K562 (cell line): ENCODE results near the gene LAMB4.

Experiments used
- ATF3 ChIP-seq, 2 experiments: fragments of 450-650 bp in 1 of 2; sonication (generic) in 1 of 2; formaldehyde crosslinking in 1 of 2; IDR thresholded peaks in 1 of 2; conservative IDR thresholded peaks in 1 of 2; 2 replicates each; pipeline versions ENCODE4 v1.6.1 to v1.8.1; 2016 to 2023; ENCODE audit warnings: mild to moderate bottlenecking in 2 of 2, moderate library complexity in 2 of 2, inconsistent platforms in 1 of 2, missing genetic modification reagents in 1 of 2
- CHD2 ChIP-seq: IDR thresholded peaks from 2 replicates; pipeline ENCODE4 v1.6.1; 2011; ENCODE audit warnings: low read depth, low read length
- ETV6 ChIP-seq, 3 experiments: fragments of 150-350 bp in 1 of 3; sonication (generic) in 1 of 3; formaldehyde crosslinking in 1 of 3; IDR thresholded peaks; 2 replicates each; pipeline versions ENCODE4 v1.6.1 to v1.8.0; 2014 to 2022; ENCODE audit warnings: borderline replicate concordance in 2 of 3, low read depth in 2 of 3, antibody characterized with exemption in 1 of 3, low read length in 1 of 3, mild to moderate bottlenecking in 1 of 3, missing genetic modification reagents in 1 of 3
- FOXJ3 ChIP-seq: sonication (generic); formaldehyde crosslinking; IDR thresholded peaks from 2 replicates; pipeline ENCODE4 v1.4.0; 2020; ENCODE audit warnings: mild to moderate bottlenecking, missing genetic modification reagents
- STAT5B ChIP-seq: fragments of 250-450 bp; sonication (Bioruptor Pico); IDR thresholded peaks from 2 replicates; pipeline ENCODE4 v1.8.0; 2021; ENCODE audit warnings: mild to moderate bottlenecking, inconsistent platforms
- YY1 ChIP-seq, 3 experiments: IDR thresholded peaks; 2 replicates each; pipeline ENCODE4 v1.6.1; 2011; ENCODE audit warnings: low read length in 2 of 3, mild to moderate bottlenecking in 2 of 3, moderate library complexity in 2 of 3, borderline replicate concordance in 1 of 3, control low read depth in 1 of 3, low read depth in 1 of 3; ENCODE audit not compliant: insufficient read depth in 3 of 3, insufficient replicate concordance in 2 of 3, control insufficient read depth in 1 of 3, insufficient read length in 1 of 3; ENCODE audit errors: extremely low read depth in 1 of 3
- ZBTB26 ChIP-seq: fragments of 450-650 bp; formaldehyde crosslinking; IDR thresholded peaks from 2 replicates; pipeline ENCODE4 v1.4.0; 2022; ENCODE audit warnings: missing genetic modification characterization

- TF ChIP-seq ETV6 (IDR thresholded peaks at IDR 0.05; ENCODE audit: borderline replicate concordance in 1 of 2, low read depth in 2 of 2, low read length in 1 of 2) (no peak), ETV6 (CRISPR knock-in tag; IDR thresholded peaks at IDR 0.05; ENCODE audit: borderline replicate concordance) (no peak), ZBTB26 (no peak), YY1 (IDR thresholded peaks at IDR 0.05; ENCODE audit: borderline replicate concordance in 1 of 3, control insufficient read depth in 1 of 3, extremely low read depth in 1 of 3, insufficient read depth in 3 of 3, insufficient read length in 1 of 3, insufficient replicate concordance in 2 of 3, low read depth in 1 of 3, low read length in 2 of 3) (no peak), CHD2 (no peak), FOXJ3 (CRISPR knock-in tag) (no peak), STAT5B (no peak), ATF3 (IDR thresholded peaks at IDR 0.05) (no peak), ATF3 (CRISPR knock-in tag; conservative IDR thresholded peaks at IDR 0.05) (no peak)
Observed at GRCh38 chr7:108079276-108079647, 50.9 kb downstream of the LAMB4 start.
